HCT116 (cell line): ENCODE results near the gene IL1R2. TPM values are rescaled to one million over a fixed set of nuclear protein-coding genes. Genes with fewer than 3 reads are reported as not detected.

ENCODE experiments used
- ATAC-seq: fragments of 200-7000 bp; cut with Tn5 transposase; 2 replicates; pipeline ENCODE4 v1.9.1; 2020; ENCODE audit warnings: mild to moderate bottlenecking, moderate library complexity
- BruUV-seq: library from RNA; stranded (reverse); fragments of 400-500 nt; replicated peaks from 2 replicates; lab custom pipeline; 2021; lab: Mats Ljungman, UMichigan
- CTCF ChIA-PET: fragments of 300-600 bp; sonication (Branson Sonifier 250); formaldehyde crosslinking; loops from one replicate; lab custom pipeline; 2021; ENCODE audit warnings: antibody characterized with exemption; lab: Charles Lee
- POLR2A ChIA-PET: fragments of 300-600, 350-600 bp; sonication (Branson Sonifier 250); formaldehyde crosslinking; loops from one replicate; lab custom pipeline; 2021; ENCODE audit warnings: antibody characterized with exemption; lab: Charles Lee
- RAD21 ChIA-PET, 2 experiments: fragments of 300-600 bp; sonication (Branson Sonifier 250); formaldehyde crosslinking; loops; one replicate each; lab custom pipeline; 2023; ENCODE audit warnings: low total read pairs in 2 of 2; ENCODE audit not compliant: uncharacterized antibody in 2 of 2, unreplicated experiment in 2 of 2, low non-redundant PET in 1 of 2; lab: Charles Lee
- DNase-seq: peaks from one replicate; pipeline ENCODE4 v3.0.0-alpha.2; 2010; ENCODE audit warnings: low read depth, low spot score
- H2AFZ ChIP-seq: fragments of 200-600 bp; shearing (Covaris generic), sonication (generic); 2 replicates; pipeline ENCODE4 v1.6.1; 2017; ENCODE audit warnings: low read depth, mixed run types, mixed read lengths, antibody characterized with exemption, low read length; ENCODE audit not compliant: poor library complexity, severe bottlenecking
- H3K27ac ChIP-seq: 2 replicates; pipeline ENCODE4 v1.5.1; 2012; ENCODE audit warnings: low read depth, low read length
- H3K27me3 ChIP-seq: fragments of 200-600 bp; sonication (generic); 2 replicates; pipeline ENCODE4 v1.6.1; 2016; ENCODE audit warnings: mixed run types, low read length, mixed read lengths; ENCODE audit not compliant: insufficient read depth
- H3K36me3 ChIP-seq, 2 experiments: fragments of 200-500 bp in 1 of 2; fragments of 200-600 bp in 1 of 2; sonication (Bioruptor generic) in 1 of 2; sonication (generic) in 1 of 2; 2 replicates each; pipeline versions ENCODE4 v1.5.1 to v1.6.1; 2014 to 2016; ENCODE audit warnings: low read length in 2 of 2, inconsistent platforms in 1 of 2, mixed read lengths in 1 of 2, mixed run types in 1 of 2; ENCODE audit not compliant: insufficient read depth in 2 of 2, control insufficient read depth in 1 of 2
- H3K4me1 ChIP-seq, 2 experiments: fragments of 200-600 bp in 1 of 2; sonication (generic) in 1 of 2; 2 replicates each; pipeline versions ENCODE4 v1.5.1 to v1.6.1; 2012 to 2017; ENCODE audit warnings: low read length in 2 of 2, inconsistent platforms in 1 of 2, mild to moderate bottlenecking in 1 of 2, mixed read lengths in 1 of 2, mixed run types in 1 of 2, moderate library complexity in 1 of 2; ENCODE audit not compliant: insufficient read depth in 2 of 2, control insufficient read depth in 1 of 2
- H3K4me2 ChIP-seq: fragments of 200-600 bp; sonication (generic); 2 replicates; pipeline ENCODE4 v1.6.1; 2017; ENCODE audit warnings: mixed run types, low read length, mixed read lengths
- H3K4me3 ChIP-seq, 2 experiments: fragments of 200-600 bp in 1 of 2; sonication (generic) in 1 of 2; replicated peaks in 1 of 2; 2 replicates each; pipeline ENCODE4 v1.5.1; 2011 to 2016; ENCODE audit warnings: low read length in 2 of 2, control low read depth in 1 of 2, low read depth in 1 of 2, mild to moderate bottlenecking in 1 of 2, mixed read lengths in 1 of 2, mixed run types in 1 of 2
- H3K79me2 ChIP-seq: fragments of 200-600 bp; sonication (generic); 2 replicates; pipeline ENCODE4 v1.6.1; 2017; ENCODE audit warnings: mild to moderate bottlenecking, mixed run types, low read length, moderate library complexity, mixed read lengths; ENCODE audit not compliant: insufficient read depth
- H3K9ac ChIP-seq: fragments of 200-600 bp; sonication (generic); 2 replicates; pipeline ENCODE4 v1.6.1; 2016; ENCODE audit warnings: low read length, mixed read lengths
- H3K9me2 ChIP-seq: fragments of 200-600 bp; sonication (generic), shearing (Covaris generic); 2 replicates; pipeline ENCODE4 v1.6.1; 2017; ENCODE audit warnings: mixed run types, mild to moderate bottlenecking, moderate library complexity; ENCODE audit not compliant: insufficient read depth
- H3K9me3 ChIP-seq, 2 experiments: fragments of 200-500 bp in 1 of 2; fragments of 200-600 bp in 1 of 2; sonication (Bioruptor generic) in 1 of 2; sonication (generic) in 1 of 2; 2 replicates each; pipeline ENCODE4 v1.6.1; 2014 to 2017; ENCODE audit warnings: low read length in 2 of 2, mixed read lengths in 2 of 2, inconsistent platforms in 1 of 2, low read depth in 1 of 2, mild to moderate bottlenecking in 1 of 2, mixed run types in 1 of 2, moderate library complexity in 1 of 2; ENCODE audit not compliant: control insufficient read depth in 1 of 2, insufficient read depth in 1 of 2
- H4K20me1 ChIP-seq: fragments of 200-600 bp; sonication (generic), shearing (Covaris generic); 2 replicates; pipeline ENCODE4 v1.6.1; 2017; ENCODE audit warnings: mixed run types, mild to moderate bottlenecking, moderate library complexity; ENCODE audit not compliant: insufficient read depth
- FOSL1 ChIP-seq: IDR thresholded peaks from 2 replicates; pipeline ENCODE4 v1.6.1; 2012; ENCODE audit warnings: low read depth
- intact Hi-C: fragments of 100-400 bp; cut with micrococcal nuclease; formaldehyde crosslinking; loops from 2 replicates; pipeline ENCODE4 v1.10.0; 2022
- total RNA-seq: library from RNA; stranded (reverse); gene quantifications from one replicate; pipeline ENCODE4 v1.2.1, GENCODE V29; 2021; ENCODE audit not compliant: unreplicated experiment

Gene IL1R2
- total RNA-seq, 1 experiment from 2014 or later, result 0.52 TPM

GRCh38 chr2:102076512-102076911 is 84.8 kb downstream of the IL1R2 start:
- intact Hi-C loops, result no loop called here
- no peak for ATAC-seq
- ChIA-PET RAD21 (no interaction called here), POLR2A (no interaction called here), CTCF (no interaction called here)
- no peak for TF ChIP-seq FOSL1
- no peaks in the 10 kb centered on the region for H3K9me3 ChIP-seq
- no peaks in the 10 kb centered on the region for H3K79me2 ChIP-seq
- H2AFZ ChIP-seq, result no peak overlapping the region
- no peak overlapping the region for H3K9ac ChIP-seq
- no peak overlapping the region for H3K27ac ChIP-seq
- no peaks in the 10 kb centered on the region for H3K4me1 ChIP-seq
- BruUV-seq, result no TSS peak
- no peaks in the 10 kb centered on the region for H4K20me1 ChIP-seq
- no peak overlapping the region for H3K4me3 ChIP-seq
- H3K27me3 ChIP-seq, result no peaks in the 10 kb centered on the region
- DNase-seq, result no peak
- H3K9me2 ChIP-seq, result no peaks in the 10 kb centered on the region
- H3K36me3 ChIP-seq, result no peaks in the 10 kb centered on the region
- no peak overlapping the region for H3K4me2 ChIP-seq

Other genes with a start within 250 kb of the IL1R2 start
- gene IL1R1, start 150.8 kb downstream of the IL1R2 start, total RNA-seq, result 5.3 TPM
- not detected for gene IL1RL2, start 195.1 kb downstream of the IL1R2 start, total RNA-seq